Endothelial cell of umbilical vein (primary cell): ENCODE results near the gene RPGRIP1L. TPM values are rescaled to one million over a fixed set of nuclear protein-coding genes. Genes with fewer than 3 reads are reported as not detected.

Experiments used
- BruUV-seq: library from RNA; stranded (reverse); fragments of 400-500 nt; replicated peaks from 2 replicates; lab custom pipeline; 2021; lab: Mats Ljungman, UMichigan
- CTCF ChIA-PET: fragments of 300-600, 350-600 bp; sonication (Branson Sonifier 250); formaldehyde crosslinking; loops from one replicate; lab custom pipeline; 2021; ENCODE audit warnings: antibody characterized with exemption, inconsistent platforms; lab: Charles Lee
- POLR2A ChIA-PET: fragments of 300-600, 350-600 bp; sonication (Branson Sonifier 250); formaldehyde crosslinking; loops from one replicate; lab custom pipeline; 2021; ENCODE audit warnings: antibody characterized with exemption, inconsistent platforms; lab: Charles Lee
- DNase-seq: peaks from one replicate; pipeline ENCODE4 v3.0.0-alpha.2; 2011; ENCODE audit warnings: low read depth, low spot score
- FAIRE-seq: peaks from 2 replicates; lab custom pipeline; 2011; peaks lifted over from hg19 to GRCh38; lab: Jason Lieb, UNC
- H2AFZ ChIP-seq: 2 replicates; pipeline ENCODE4 v1.6.0; 2012; ENCODE audit warnings: low read depth, low read length, control low read depth, inconsistent platforms
- H3K27ac ChIP-seq: 2 replicates; pipeline ENCODE4 v1.5.1; 2011; ENCODE audit warnings: low read depth, mild to moderate bottlenecking, control low read depth, low read length, moderate library complexity; ENCODE audit not compliant: insufficient read depth
- H3K27me3 ChIP-seq, 2 experiments: 2 replicates each; pipeline versions ENCODE4 v1.6.0 to v1.6.1; 2011; ENCODE audit warnings: low read length in 2 of 2, mixed read lengths in 1 of 2; ENCODE audit not compliant: control insufficient read depth in 2 of 2, insufficient read depth in 2 of 2
- H3K36me3 ChIP-seq, 2 experiments: 2 replicates in 1 of 2; 3 replicates in 1 of 2; pipeline ENCODE4 v1.5.1; 2011; ENCODE audit warnings: low read length in 2 of 2, mild to moderate bottlenecking in 1 of 2, moderate library complexity in 1 of 2; ENCODE audit not compliant: control insufficient read depth in 2 of 2, insufficient read depth in 2 of 2; ENCODE audit errors: extremely low read depth in 1 of 2
- H3K4me1 ChIP-seq: 3 replicates; pipeline ENCODE4 v1.5.1; 2011; ENCODE audit warnings: mild to moderate bottlenecking, low read length; ENCODE audit not compliant: control insufficient read depth, insufficient read depth; ENCODE audit errors: extremely low read depth
- H3K4me2 ChIP-seq: 2 replicates; pipeline ENCODE4 v1.6.1; 2011; ENCODE audit warnings: low read length, control low read depth, mixed read lengths; ENCODE audit not compliant: insufficient read depth
- H3K4me3 ChIP-seq, 3 experiments: fragments of 200-600 bp in 1 of 3; sonication (generic), shearing (Covaris generic) in 1 of 3; replicated peaks in 1 of 3; 2 replicates each; pipeline ENCODE4 v1.5.1; 2011 to 2016; ENCODE audit warnings: control low read depth in 3 of 3, low read length in 3 of 3, mild to moderate bottlenecking in 2 of 3, inconsistent platforms in 1 of 3, low read depth in 1 of 3, moderate library complexity in 1 of 3; ENCODE audit not compliant: insufficient read depth in 1 of 3
- H3K79me2 ChIP-seq: 2 replicates; pipeline ENCODE4 v1.6.0; 2012; ENCODE audit warnings: low read length, inconsistent platforms; ENCODE audit not compliant: control insufficient read depth, insufficient read depth
- H3K9ac ChIP-seq: replicated peaks from 2 replicates; pipeline ENCODE3; 2011; ENCODE audit warnings: low read length, control low read depth; ENCODE audit not compliant: insufficient read depth; ENCODE audit errors: extremely low read depth
- H3K9me1 ChIP-seq: replicated peaks from 3 replicates; pipeline ENCODE4 v1.6.0; 2011; ENCODE audit warnings: mild to moderate bottlenecking, low read length; ENCODE audit not compliant: control insufficient read depth, insufficient read depth; ENCODE audit errors: extremely low read depth
- H3K9me3 ChIP-seq: replicated peaks from 2 replicates; pipeline ENCODE4 v1.5.1; 2012; ENCODE audit warnings: low read length, inconsistent platforms; ENCODE audit not compliant: control insufficient read depth, insufficient read depth
- H4K20me1 ChIP-seq: replicated peaks from 2 replicates; pipeline ENCODE3; 2011; ENCODE audit warnings: mild to moderate bottlenecking, low read length; ENCODE audit not compliant: control insufficient read depth, insufficient read depth; ENCODE audit errors: extremely low read depth
- EZH2 ChIP-seq: IDR thresholded peaks from 2 replicates; pipeline ENCODE4 v1.6.1; 2012; ENCODE audit warnings: borderline replicate concordance, low read depth, mild to moderate bottlenecking, moderate library complexity, low read length, inconsistent platforms; ENCODE audit not compliant: severe bottlenecking
- FOS ChIP-seq: IDR thresholded peaks from 2 replicates; pipeline ENCODE4 v1.6.1; 2011; ENCODE audit warnings: mild to moderate bottlenecking, low read length, moderate library complexity, borderline replicate concordance; ENCODE audit not compliant: insufficient read depth
- GATA2 ChIP-seq: IDR thresholded peaks from 2 replicates; pipeline ENCODE4 v1.7.0; 2011; ENCODE audit warnings: low read depth, mild to moderate bottlenecking, moderate library complexity, mixed read lengths, low read length; ENCODE audit not compliant: insufficient read length, insufficient read depth
- MYC ChIP-seq: IDR thresholded peaks from one replicate; pipeline ENCODE4 v1.6.1; 2011; ENCODE audit warnings: mild to moderate bottlenecking, low read depth, low read length
- POLR2A ChIP-seq: IDR thresholded peaks from 2 replicates; pipeline ENCODE4 v1.6.1; 2012; ENCODE audit warnings: low read depth, mild to moderate bottlenecking, control low read depth, low read length
- POLR2AphosphoS5 ChIP-seq: IDR thresholded peaks from 2 replicates; pipeline ENCODE4 v1.6.1; 2012; ENCODE audit warnings: low read depth, mild to moderate bottlenecking, control low read depth, low read length, moderate library complexity; ENCODE audit not compliant: insufficient read depth
- dilution Hi-C: fragments of 300-500 bp; cut with MboI; formaldehyde crosslinking; loops from one replicate; pipeline ENCODE4 v1.15.0; 2019; ENCODE audit warnings: low sequenced_read_pairs; ENCODE audit not compliant: extremely low pct_ligation_motif_present
- intact Hi-C: fragments of 100-400 bp; cut with micrococcal nuclease; formaldehyde crosslinking; loops from one replicate; pipeline ENCODE4 v1.10.0; 2022
- polyA plus RNA-seq, 4 experiments: library from polyadenylated mRNA; depleted of rRNA in 3 of 4; stranded (reverse) in 3 of 4; unstranded in 1 of 4; fragments of >200 nt; gene quantifications; 2 replicates each; pipeline versions ENCODE4 v1.2.1 to v1.2.3, GENCODE V29; 2011 to 2012; ENCODE audit warnings: missing spikeins in 1 of 4
- total RNA-seq: library from RNA; stranded (reverse); gene quantifications from 2 replicates; pipeline ENCODE4 v1.2.3, GENCODE V29; 2021
- TF ChIP-seq, protein P1 (sequence below): IDR thresholded peaks from 2 replicates; pipeline ENCODE4 v1.6.1; 2011; ENCODE audit not compliant: insufficient read depth, insufficient read length
- TF ChIP-seq, protein P2 (sequence below), 2 donors: IDR thresholded peaks; 1 replicate in 1 of 2; 2 replicates in 1 of 2; pipeline ENCODE4 v1.5.1; 2011; ENCODE audit warnings: low read length in 2 of 2, mild to moderate bottlenecking in 2 of 2, moderate library complexity in 2 of 2, control low read depth in 1 of 2, inconsistent platforms in 1 of 2, low read depth in 1 of 2; ENCODE audit not compliant: insufficient read depth in 1 of 2; ENCODE audit errors: extremely low read depth in 1 of 2

Gene RPGRIP1L
- total and polyA plus RNA-seq, 2 donors (not counting 3 experiments of a cell fraction or from before 2014, with no cell fraction given) = 3.2 to 13.2 TPM

DNA sequence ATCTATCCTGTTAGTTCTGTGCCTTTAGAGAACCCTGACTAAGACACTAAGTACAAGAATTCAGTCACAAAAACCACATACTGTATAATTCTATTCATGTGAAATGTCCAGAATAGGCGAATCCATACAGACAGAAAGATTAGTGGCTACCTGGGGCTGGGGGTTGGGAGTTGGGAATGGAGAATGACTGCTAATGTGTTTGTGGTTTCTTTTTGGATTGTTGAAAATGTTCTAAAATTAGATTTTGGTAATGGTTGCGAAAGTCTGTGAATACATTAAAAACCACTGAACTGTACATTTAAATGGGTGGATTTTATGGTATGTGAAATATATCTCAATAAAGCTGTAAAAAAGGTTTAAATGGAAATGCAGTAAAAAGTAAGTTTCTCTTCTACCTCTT lies 120.3 kb downstream of the RPGRIP1L start:
- no TSS peak for BruUV-seq
- no peak for FAIRE-seq
- H2AFZ ChIP-seq = no peak overlapping the region

More for the DNA sequence above, 120.3 kb downstream of the RPGRIP1L start:
- no peaks in the 10 kb centered on the region for H3K36me3 ChIP-seq
- POLR2A ChIA-PET = no interaction called here
- H3K9me1 ChIP-seq = no peaks in the 10 kb centered on the region
- no peak for TF ChIP-seq GATA2
- no peak for TF ChIP-seq POLR2AphosphoS5
- TF ChIP-seq, protein P1, sequence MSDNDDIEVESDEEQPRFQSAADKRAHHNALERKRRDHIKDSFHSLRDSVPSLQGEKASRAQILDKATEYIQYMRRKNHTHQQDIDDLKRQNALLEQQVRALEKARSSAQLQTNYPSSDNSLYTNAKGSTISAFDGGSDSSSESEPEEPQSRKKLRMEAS = no peak
- no peak for TF ChIP-seq MYC
- TF ChIP-seq, protein P2, sequence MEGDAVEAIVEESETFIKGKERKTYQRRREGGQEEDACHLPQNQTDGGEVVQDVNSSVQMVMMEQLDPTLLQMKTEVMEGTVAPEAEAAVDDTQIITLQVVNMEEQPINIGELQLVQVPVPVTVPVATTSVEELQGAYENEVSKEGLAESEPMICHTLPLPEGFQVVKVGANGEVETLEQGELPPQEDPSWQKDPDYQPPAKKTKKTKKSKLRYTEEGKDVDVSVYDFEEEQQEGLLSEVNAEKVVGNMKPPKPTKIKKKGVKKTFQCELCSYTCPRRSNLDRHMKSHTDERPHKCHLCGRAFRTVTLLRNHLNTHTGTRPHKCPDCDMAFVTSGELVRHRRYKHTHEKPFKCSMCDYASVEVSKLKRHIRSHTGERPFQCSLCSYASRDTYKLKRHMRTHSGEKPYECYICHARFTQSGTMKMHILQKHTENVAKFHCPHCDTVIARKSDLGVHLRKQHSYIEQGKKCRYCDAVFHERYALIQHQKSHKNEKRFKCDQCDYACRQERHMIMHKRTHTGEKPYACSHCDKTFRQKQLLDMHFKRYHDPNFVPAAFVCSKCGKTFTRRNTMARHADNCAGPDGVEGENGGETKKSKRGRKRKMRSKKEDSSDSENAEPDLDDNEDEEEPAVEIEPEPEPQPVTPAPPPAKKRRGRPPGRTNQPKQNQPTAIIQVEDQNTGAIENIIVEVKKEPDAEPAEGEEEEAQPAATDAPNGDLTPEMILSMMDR (IDR thresholded peaks at IDR 0.05; ENCODE audit: extremely low read depth in 1 of 2, insufficient read depth in 1 of 2, low read depth in 1 of 2, low read length in 2 of 2) = no peak
- no peak for TF ChIP-seq FOS
- TF ChIP-seq POLR2A = no peak
- TF ChIP-seq EZH2 = no peak
- H3K4me1 ChIP-seq = no peaks in the 10 kb centered on the region
- intact Hi-C loops (no loop called here), dilution Hi-C loops (no loop called here)
- CTCF ChIA-PET = no interaction called here
- no peak overlapping the region for H3K27ac ChIP-seq
- no peak for DNase-seq
- no peaks in the 10 kb centered on the region for H3K9me3 ChIP-seq
- H3K79me2 ChIP-seq = no peaks in the 10 kb centered on the region
- H4K20me1 ChIP-seq = no peaks in the 10 kb centered on the region
- no peak overlapping the region for H3K4me3 ChIP-seq
- no peak overlapping the region for H3K9ac ChIP-seq
- no peak overlapping the region for H3K4me2 ChIP-seq
- peaks cover 0 to under 1% of the 10 kb centered on the region in 2 experiments for H3K27me3 ChIP-seq
